HG03457 (cell line): Measurements from ENCODE around the gene RIPOR2.
A peak's percentile ranks its signal among the peaks of the same experiment; 100 is the strongest.
"Not testable (repeated sequence)": the region's sequence is repeated elsewhere in the genome, so short reads cannot be mapped to it uniquely, and the experiment has no call there.

Experiments
- ATAC-seq: cut with Tn5 transposase; IDR thresholded peaks from one replicate; pipeline ENCODE4 v1.9.1; 2021; ENCODE audit warnings: moderate number of reproducible peaks; ENCODE audit not compliant: unreplicated experiment

The RIPOR2 gene

DNA sequence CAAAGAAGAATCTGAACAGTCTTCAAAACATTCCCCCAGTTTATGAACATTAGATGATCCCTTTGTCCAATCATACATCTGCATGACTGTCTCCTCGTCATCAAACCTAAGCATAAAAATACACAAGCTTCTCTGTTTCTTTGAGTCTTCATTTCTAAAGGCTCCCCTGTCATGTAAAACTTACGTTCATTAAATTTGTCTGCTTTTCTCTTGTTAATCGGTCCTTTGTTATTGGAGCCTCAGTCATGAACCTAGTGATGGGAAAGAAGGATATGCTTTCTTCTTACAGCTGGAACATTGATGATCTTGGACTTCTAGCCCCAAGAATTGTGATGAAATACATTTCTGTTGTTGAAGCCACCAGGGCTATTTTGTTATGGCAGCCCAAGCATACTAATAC is 18.0 kb upstream of the RIPOR2 start:
- ATAC-seq, result no peak

DNA sequence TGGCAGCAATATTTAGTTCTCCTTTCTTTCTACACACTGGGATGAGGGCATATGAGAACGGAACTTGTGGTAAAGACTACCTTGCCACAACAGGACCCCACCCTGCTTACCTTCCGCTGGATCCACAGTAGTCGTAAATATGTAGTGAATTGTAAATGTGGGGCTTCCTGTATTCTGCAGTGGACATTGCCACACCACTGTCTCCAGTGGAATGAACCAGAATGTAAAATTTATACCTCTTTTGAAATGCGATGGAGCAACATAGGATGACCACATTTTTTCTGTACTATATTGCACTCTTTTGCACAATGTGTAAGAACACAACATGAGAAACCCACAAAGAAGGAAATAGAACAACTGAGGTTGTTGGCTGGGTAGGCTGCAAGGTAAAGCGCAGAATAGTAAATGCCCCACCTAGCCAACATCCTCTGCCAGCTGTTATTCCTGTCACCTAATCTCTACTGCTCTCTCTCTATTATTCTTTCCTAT is 16.1 kb upstream of the RIPOR2 start:
- no peak for ATAC-seq

DNA sequence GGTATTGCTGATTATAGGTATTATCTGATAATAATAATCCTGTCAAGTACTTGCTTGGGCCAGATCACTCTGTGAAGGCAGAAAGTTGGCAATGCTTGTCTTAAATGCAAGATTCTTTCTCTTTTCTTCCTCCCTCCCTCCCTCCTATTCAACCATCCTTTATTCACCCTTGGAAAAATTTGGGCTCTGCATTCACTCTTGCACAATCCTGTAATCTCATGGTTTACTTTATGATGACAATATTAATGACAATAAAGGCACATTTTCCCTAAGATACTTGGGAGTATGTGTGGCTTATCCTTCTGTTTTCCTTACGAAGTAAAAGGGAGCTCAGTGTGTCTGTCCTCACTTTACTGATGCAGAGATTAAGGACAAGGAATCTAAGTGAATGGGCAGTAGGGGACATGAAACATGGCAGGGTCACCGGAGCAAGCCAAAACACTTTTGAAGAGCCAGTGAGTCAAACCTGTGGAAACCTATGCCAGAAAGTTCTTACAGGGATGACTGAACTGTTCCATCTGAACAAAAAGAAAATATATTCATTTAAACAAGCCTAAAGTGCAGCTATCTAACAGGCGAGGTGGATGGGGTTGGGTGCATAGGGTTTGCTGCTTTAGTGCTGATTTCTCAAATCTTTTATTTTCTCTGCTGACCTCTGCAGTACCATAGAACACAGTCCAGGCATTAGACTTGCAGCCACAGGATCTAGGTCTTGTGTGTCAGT is 14.6 kb upstream of the RIPOR2 start:
- no peak for ATAC-seq

DNA sequence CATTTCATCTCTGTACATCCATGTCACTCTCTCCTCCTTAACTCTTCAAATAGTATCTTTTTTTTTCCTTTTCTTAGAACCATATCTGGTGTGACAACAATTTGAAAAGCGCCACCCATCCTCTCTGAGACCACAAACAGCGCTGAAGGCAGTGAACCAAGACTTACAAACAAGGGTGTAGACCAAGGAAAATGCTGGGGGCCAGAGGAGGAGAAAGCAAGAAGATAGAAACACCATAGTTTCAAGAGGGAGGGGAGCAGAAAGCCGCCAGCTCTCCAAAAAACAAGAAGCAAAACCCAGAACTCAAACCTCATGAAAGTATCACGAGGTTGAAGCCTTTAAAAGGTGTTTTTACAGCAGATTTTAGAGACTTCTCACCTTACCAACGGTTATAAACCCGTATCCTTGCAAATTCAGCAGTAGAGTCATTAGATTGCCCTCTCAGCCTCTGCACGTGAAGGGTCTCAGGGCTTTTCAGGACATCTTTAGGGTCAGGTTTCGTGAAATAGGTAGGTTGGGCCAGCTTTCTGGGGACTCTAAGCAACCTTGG is 13.3 kb upstream of the RIPOR2 start:
- ATAC-seq, result peak; percentile 76

DNA sequence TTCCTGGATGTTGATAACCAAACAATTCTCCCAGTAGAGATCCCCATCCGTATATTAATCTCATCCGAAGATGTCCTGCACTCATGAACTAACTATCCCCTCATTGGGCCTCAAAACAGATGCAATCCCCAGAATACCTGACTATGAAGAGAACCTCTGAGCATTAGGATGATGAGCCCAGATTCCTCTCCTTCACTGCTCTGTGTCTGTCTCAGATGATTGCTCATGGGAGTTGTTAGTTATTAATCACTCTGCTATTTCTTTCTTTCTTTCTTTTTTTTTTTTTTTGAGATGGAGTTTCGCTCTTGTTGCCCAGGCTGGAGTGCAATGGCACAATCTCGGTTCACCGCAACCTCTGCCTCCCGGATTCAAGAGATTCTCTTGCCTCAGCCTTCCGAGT is 12.5 kb upstream of the RIPOR2 start:
- ATAC-seq, result not testable (repeated sequence)

GRCh38 chr6:24947636-24948035 is 11.9 kb upstream of the RIPOR2 start:
- no peak for ATAC-seq

GRCh38 chr6:24945054-24945453 is 9.3 kb upstream of the RIPOR2 start:
- ATAC-seq, result no peak

DNA sequence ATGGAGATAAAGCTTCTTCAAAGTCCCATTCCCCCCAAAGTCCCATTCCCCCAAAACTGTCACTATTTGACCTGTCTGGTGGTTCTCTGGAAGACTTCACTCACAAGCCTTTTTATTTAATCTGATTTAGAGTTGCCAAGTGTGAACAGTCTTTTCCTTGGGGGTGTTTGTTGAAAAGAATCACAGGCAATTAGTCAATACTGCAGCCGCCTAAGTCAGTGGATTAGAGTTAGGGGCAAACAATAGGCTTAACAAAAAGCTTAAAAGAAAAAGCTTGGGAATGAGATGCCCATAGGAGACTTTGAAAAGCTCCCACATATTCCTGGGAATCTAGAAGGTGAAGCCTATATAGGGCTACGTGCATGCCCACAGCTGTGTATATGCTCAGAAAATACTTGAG is 8.0 kb upstream of the RIPOR2 start:
- no peak for ATAC-seq

DNA sequence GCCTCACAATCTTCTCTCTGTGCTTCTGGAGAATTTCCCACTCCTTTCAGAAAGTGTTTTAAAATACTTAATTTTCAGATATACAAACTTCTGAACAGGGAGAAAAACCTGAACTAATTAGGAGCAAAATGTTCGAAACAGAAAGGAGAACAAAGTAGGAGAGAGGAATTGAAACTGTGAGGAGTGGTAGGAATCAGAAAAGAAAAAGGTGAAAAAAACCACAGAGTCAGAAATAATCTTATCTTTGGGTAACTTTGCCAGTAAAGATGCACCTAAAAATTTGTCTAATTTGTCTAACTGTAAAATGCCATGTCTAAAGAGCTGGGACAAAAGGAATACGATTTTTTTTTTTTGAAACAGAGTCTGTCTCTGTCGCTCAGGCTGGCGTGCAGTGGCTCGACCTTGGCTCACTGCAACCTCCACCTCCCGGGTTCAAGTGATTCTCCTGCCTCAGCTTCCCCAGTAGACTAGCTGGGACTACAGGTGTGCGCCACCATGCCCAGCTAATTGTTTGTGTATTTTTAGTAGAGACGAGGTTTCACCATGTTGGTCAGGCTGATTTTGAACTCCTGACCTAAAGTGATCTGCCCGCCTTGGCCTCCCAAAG is 4.7 kb upstream of the RIPOR2 start:
- ATAC-seq, result no peak

- ATAC-seq, result peak; percentile 63
These were observed 1.0 kb upstream of the RIPOR2 start for GRCh38 chr6:24936641-24937317.

GRCh38 chr6:24933868-24934401 is 1.8 kb downstream of the RIPOR2 start:
- no peak for ATAC-seq

GRCh38 chr6:24933266-24933665 is 2.5 kb downstream of the RIPOR2 start:
- no peak for ATAC-seq

DNA sequence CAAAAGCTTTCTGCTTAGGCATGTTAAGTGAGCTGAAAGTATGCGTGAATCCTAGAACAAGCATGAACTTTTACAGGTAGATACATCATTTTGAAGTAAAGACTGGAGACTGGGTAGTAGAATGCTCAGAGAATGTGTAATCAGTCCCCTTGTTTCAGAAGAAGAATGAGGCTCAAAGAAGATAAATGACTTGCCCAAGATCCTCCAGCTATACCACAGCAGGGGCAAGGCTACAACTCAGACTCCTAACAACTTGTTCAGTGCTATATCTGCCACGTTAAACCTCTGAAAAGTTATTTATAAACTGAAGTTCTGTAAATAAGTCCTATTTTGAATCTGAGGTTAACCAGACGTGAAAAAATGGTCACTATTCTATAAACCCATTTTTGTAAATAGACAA is 2.9 kb downstream of the RIPOR2 start:
- peak; percentile 18 for ATAC-seq

- no peak for ATAC-seq
These were observed 3.8 kb downstream of the RIPOR2 start for GRCh38 chr6:24931718-24932691.

DNA sequence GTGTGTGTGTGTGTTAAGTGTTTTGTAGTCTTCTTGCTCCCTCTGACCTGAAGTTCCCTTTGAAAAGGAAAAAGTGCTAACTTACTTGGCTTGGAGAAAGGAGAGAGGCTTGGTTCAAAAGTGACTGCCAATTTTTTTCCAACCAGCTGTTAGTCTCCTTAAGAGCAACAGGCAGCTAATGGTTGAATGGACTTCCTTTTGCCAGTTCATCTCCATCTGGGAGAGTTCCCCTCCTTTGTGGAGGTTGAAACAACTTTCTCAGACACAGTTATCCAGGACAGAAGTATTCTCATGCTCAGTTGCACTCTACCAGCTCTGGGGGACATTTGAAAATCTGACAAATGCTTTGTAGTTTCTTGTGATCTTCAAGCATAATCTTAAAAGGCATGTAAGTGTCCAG is 4.5 kb downstream of the RIPOR2 start:
- ATAC-seq, result no peak

DNA sequence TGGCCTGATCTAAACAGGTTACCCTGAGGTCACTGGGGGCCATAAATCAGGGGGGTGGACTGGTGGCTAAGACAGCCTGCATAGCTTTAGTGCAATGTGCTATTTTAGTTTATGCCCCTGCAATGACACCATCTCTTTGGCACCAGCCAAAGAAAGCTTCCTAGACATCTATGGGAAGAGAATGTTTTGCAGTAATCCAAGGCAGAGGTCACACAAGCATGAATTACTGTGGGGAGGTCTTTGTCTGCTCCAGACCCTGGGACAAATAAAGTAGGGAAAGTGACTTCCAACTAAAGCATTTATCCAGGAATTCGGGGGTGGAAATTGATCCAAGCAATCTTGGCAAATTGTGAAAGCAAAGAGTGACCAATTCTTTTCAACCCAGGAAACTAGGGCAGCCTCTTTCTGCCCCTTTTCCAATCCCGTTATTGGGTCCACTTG is 5.3 kb downstream of the RIPOR2 start:
- ATAC-seq, result no peak

DNA sequence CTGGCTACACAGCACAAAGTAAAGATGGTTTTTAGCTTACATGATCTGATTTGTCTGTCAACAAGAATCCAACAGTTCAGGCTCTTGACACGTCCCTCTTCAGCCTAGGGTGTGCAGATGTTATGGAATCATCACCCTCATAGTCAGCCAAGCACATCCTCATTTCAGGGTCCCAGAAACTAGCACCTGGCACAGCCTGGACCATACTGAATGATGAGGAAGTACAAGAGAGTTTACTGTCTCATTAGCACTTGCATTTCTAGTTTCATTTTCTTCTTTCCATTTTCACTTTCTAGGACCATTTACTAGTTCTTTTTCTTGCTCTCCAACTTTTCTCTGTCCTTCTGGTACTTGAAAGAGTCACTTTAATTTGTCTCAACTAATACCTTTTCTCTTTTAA is 6.5 kb downstream of the RIPOR2 start:
- no peak for ATAC-seq

DNA sequence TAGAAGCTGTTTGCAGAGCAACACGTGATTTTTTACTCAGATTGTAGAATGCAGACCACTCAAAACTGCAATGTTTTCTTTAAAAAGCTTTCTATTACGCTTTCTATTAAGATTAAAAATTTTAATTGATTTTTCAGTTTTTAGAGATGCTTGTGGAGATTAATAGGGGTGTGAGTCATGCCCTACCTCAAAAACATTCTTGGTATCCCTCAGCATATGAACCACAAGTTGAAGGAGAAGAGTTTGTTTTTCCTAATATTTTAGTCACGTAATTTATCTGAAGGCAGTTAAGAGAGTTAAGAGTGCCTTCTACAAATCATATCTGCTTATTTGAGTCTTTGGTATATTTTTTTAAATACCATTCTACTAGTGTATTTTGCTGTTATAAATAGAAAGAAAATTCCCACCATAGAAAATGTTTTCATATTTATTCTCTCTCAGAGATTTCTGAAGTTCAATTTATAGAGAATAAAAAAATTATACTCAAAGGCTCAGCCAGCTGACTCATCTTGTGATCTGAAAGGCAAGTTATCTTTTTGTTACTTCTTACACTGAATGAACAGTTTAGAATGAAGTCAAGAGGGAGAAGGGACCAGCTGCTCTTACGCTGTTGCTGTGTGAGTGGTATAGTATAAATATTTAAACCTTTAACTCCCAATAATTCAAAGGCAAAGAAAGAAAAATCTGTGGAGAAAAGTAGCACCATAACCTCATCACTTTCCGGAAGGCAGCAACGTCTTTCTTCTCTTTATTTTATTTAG is 7.6 kb downstream of the RIPOR2 start:
- ATAC-seq, result no peak

DNA sequence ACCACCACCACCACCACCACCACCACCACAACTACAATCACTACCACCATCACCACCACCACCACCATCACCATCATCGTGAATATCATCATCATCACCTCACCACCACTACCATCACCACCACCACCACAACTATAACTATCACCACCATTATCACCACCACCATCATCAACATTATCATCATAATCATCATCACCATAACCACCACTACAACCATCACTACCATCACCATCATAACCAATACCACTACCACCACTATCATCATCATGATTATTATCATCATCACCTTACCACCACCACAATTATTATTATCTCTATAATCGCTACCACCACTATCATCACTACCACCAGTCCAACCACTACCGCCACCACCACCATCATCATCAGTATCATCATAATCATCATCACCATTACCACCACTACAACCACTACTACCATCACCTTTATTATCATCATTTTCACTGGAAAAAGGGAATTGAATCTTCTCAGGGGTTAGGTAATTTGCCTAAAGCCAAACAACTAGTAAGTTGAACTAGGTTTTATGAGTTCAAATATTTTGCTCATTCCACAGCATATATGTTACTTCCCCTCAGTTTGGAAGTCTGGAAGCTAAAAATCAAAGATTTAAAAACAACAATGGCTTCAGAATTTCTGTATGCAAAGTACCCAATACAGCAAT is 8.3 kb downstream of the RIPOR2 start:
- no peak for ATAC-seq
